ENCODE measurements around the gene ZMAT5. TPM values are rescaled to one million over a fixed set of nuclear protein-coding genes. Genes with fewer than 3 reads are reported as not detected.

Gene ZMAT5
- total RNA-seq, 1 donor from 2014 or later, result 13.8 TPM

DNA sequence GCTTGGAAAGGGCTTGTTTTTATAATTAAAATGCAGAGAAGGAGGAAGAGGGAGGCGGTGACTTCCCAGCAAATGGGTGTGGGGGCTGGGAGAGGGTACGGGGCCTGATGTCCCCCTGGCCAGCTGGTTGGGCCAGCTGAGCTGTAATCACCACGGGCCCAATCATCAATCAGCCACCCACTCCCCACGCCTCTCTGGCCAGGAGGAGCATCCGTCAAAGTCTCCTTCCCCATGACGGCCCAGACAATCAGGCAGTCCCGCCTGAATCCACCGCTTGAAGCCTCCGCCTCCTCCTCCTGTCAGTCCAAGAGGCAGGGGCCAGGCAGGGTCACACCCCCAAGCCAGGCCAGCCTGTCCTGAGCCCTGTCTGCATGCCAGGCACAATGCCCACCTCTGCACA is 60.3 kb downstream of the ZMAT5 start:
- DNase-seq, result no peak

DNA sequence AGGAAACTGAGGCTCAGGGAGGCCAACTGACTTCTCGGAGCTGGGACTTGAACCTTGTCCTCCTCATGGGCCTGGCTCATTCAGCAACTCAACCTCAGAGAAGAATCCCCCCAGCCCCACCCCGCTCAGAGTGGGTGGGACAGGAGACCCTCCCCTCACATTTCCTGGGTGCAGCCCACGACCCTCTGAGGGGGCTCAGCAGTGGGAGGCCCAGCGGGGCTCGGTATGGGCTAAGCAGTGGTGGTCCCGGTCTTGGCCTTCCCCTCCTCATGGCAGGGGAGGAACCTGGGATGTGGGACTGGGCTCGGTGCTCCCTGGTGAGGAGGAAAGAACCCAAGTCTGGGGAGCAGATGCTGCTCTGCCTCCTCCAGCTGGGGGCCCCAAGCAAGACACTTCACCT is 61.2 kb downstream of the ZMAT5 start:
- DNase-seq, result no peak

DNA sequence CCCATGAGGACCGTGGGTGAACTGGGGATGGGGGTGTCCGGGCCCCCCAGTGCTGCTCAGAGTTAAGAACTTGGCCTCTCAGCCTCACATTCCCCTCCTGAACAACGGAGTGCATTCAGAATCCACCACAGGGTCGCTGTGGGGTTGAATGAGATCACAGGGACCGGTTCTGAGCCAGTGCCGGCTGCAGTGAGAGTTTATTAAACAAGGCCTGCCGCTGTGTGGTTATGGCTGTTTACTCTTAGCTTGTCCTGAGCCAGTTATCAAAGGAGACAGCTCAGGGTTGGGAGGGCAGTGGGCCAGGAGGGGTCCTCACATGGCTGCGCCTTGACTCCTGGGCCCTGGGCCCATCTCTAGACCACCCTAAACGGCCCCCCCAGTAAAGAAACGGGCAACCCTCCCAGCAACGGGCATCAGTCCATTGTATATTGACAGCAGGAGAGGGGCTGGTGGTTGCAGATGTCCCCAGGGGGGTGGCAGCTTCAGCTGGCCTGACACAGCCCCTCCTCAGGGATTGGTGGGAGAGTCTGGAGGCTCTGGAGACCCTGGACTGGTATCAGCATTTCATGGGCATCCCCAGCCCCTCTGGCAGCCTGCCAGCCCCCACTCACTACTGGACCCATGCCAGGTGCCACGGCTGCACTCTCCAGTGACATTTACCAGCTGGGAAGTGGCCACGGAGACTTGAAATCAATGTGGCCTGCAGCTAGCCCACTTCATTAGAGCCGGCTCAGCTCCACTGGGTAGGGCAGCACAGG is 62.1 kb downstream of the ZMAT5 start:
- peak; percentile 79 for DNase-seq

DNA sequence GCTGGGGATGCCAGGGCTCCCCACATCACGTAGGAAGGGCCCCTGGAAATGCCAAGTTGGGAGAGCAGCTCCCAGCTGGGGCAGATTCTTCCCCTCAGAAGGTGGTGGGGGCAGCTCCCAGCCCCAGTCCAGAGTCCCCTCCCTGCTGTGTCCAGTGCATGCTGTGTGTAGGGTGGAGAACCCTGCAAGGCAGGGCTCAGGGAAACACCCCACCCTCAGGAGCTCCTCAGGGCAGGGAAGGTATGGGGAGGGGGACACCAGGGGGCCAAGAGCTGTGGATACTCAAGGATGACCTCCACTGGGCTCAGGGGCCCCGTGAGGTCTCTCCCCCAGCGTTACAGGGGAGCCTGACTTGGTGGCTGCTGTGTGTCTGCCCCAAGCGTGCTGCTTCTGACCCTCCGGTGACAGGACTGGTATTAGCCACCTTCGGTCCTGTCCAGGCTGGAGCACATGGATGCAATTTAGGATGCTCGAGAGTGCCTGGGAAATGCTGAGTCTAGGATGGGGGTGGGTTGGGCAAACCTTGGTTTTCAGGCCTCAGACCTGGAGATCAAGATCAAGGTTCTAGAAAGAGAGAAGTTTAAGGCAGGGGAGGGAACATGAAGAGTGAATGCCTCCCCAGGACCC is 63.1 kb downstream of the ZMAT5 start:
- DNase-seq, result no peak

DNA sequence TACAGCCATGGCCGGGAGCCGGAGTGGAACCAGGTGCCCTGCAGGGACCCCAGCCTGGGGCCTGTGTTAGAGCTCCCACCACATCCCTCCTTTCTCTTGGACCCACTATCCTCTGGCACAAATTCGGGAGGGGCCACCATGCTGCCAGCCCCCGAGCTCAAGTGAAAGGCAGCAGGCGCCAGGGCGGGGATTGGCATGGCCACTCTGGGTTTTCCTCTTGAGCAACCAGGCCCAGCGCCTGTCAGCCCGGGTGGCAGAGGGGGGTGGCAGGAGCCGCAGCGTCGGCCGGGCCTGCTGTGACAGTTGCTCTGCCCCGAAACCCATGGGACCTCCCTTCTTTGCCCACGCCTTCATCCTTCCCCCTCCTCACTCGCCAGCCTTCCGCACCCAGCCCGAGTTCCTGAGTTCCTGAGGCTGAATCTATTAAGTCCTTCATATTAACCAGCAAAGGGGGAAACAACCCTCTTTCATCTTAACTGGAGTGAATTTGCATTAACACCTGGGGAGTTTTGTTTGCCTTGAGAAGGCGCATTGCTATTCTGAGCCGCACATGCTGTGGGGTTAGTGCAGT is 63.8 kb downstream of the ZMAT5 start:
- peak; percentile 65 for DNase-seq

DNA sequence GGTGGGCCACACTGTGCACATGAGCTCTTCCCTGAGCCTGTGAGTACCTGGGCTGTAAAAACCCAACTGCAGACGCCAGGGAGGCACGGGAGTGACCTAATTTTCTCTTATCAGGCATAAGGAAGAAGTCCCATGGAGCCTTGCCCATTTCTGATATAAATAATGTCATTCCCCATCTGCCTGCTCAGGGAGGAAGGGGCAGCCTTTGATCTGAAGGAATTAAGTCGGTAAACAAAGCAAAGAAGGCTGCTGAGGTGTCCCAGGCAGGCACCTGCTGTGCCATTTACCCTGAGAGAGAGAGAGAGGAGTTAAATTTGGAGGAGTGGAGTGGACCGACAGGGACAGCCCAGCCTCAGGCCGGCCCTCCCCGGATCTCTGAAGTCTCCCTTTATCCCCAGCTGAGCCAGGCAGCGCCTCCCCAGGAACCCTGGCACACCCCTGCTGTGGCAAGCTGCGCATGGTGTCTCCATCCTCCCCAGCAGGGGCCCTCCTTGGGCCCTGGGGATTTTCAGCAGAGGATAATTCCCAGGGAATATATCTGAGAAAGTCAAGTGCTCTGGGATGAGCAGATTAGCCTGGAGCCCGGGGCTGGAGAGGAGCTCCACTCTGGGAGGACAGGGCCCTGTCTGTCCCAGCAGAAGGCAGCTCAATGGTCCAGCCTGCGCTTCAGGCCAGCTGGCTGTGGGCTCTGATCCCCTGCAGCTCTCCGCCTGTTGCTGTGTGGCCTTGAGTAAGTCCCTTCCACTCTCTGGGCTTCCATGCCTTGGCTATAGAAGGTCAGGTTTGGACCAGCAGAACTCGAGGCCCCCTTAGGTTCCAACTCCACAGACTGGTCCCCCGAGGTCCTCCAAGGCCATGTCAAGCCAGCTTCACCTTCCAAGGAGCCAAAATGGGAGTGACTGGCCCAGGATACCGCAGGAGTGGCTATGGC is 64.5 kb downstream of the ZMAT5 start:
- DNase-seq, result peak; percentile 17

DNA sequence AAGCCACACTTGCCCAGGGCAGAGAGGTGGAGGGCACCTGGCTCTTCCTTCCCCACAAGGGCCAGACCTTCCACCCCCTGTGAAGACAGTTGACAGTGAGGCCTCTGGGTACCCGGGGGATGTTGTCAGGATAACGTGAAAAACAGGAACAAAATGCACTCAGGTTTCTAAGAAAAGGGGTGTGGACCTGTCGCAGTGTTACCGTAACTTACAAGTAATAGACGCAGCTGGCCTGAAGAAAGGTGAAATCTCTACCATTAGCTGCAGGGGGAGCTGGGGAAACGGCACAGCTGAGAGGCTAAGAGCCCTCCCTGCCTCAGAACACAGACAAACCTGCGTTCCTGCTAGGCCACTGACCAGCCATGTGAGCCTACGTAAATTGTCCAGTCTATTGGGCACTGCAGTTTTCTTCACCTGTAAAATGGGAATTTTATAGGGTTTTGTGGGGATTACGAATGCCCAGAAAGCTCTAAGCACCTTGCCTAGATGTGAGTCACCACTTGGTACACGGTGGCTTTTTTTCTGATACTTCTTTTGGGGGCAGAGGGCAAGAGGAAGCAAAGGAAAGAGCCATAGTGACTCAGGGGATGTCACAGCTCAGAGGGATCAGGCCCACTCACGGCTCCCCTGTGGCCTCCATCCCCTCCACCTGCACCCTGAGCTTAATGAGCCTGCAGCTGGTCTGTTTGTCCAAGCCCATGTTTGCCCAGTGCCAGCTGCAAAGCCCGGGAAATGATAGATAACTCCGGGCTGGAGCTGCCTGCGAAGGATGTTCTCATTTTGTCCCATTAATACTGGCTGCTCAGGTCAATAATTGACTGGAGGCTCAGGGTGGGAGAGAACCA is 65.4 kb downstream of the ZMAT5 start:
- DNase-seq, result peak; percentile 49

DNA sequence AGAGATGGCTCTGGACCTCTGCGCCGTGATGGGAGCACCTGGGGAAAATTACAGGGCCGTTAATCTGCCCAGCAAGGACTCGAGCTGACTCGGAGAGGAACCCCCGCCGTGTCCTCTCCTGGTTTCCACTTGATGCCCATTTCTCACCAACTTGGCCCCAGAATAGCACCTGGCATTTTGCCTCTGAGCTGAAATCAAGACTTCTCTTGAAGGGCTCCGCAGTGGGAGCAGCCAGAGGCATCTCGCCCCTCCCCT is 66.0 kb downstream of the ZMAT5 start:
- peak; percentile 32 for DNase-seq

DNA sequence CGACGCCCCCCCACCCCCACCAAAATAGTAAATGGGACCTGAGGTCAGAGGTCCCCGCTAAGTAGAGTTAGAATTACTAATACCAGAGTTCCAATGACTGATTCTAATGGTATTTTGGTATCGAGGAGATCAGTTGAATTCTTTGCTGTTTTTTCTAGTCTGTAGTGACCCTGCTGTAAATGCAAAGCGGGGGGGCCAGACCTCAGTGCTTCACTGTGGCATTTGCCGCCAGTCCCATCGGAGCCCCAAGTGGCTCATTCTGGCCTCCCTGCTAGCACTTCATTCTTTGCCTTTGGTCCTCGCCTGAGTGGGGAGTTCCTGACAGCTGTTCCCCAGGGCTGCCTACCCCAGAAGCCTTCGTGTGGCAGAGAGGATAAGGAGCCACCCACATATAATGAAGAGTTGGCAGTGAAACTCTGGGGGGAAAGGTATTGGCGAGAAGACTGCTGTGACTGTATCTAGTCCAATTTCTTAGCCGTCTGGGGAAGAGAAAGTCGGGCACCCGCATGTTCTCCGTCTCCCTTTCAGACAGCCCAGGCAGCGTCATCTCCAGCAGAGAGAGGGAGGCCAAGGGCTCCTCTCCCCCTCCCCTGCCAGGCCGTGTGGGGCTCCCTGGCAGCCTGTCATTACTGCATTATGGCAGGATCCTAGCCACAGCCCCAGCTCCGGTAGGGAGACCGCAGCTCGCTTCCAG is 66.5 kb downstream of the ZMAT5 start:
- peak; percentile 12 for DNase-seq

DNA sequence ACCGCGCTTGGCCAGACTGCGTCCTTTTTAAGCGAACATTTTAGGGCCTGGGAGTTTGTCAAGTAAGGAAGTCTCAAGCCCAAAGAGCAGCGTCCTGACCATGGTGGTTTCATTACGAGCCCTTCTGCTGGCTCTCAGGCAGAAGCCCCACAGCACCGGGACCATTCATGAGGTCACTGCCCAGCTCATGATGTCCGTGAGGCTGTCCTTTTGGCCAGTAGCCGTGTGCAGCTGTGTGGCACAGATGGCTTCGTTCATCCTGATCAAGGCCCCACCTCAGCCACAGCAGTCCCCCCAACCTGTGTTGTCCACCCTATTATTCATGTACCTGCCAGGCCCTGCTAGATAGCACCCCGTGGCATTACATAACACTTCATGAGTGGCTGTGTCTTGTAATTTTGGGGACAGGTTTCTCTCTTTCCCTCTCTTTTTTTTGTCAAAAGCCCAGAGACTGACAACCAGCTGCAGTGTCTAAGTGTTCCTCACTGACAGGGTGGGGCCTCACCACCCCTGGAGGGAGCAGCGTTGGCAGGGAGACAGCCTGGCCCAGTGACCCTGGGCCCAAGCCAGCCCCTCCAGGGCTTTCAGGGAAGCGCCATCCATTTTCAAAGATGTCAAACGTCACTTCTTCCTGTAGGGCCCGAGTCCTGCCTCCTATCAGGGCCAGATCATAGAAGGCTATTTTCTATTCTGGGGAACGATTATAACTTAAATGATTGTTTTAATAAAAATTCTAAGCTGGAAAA is 68.8 kb downstream of the ZMAT5 start:
- no peak for DNase-seq

DNA sequence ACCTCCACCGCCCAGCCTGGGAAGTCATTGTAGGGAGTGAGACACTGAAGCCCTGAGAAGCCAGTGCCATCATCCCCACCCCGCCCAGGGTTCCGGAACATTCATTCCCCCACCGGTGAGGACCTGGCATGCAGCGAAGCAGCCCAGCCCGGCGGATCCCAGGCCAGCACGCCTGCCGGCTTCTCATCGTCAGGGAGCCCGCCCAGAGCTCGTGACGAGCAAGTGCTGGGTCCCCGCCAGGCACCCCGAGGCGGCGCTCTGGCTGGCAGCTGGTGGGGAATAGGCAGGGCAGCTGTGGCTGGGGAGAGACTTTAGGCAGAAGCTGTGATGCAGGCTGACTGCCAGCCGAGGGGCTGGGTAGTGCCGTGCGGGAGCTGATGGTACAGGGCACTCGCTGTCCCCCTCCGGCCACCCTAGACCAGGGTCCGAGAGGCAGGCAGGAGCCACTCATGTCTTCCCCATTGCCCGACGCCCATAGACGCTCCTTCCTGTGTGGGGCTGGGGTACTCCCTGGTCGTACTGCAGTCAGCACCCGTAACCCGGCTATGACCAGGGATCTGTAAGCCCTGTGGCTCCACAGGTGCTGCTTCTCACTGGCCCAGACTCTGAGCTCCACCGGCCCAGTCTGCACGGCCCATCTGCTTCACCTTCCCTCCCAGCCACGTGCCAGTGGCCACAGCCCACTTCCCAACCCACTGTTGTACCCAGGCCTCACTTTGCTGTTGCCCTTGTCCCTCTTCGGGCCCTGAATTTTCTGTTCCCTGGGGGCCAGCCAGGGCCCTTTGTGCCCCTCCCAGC is 71.5 kb downstream of the ZMAT5 start:
- peak; percentile 92 for DNase-seq

DNA sequence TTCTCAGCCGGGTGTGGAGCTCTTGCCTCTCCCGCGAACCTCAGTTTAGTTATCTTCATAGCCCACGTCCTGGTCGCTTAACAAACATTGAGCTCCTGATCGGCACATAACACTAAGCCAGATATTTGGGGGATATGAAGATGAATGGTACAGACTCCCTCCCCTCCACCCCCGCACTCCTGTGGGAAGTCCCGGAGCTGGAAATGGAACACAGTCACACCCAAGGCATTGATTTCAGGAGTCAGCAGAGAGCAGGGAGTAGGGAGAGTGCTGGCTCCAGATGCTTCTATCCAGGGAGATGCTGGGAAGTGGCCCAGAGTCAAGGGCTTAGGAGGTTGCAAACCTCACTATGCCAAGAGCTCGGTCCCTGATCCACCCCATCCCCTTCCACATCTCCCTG is 73.1 kb downstream of the ZMAT5 start:
- DNase-seq, result peak; percentile 69

DNA sequence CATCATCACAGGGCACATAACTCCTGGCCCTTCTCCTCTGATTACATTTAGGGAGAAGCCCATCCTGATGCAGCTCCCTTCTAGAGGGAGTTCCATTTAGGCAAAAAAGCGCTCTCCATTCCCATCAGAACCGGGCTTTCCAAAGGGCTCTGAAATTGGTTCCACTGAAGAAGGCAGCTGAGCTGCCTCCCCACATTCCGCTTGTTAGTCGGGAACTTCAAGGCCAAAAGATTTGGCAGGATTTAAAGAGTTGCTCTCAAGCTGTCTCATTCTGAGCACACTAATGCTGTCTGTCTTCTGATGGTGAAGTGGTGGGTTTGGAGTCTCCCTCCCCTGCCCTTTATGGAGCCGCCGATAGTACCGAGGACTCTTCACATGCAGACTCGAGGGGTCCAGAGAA is 73.6 kb downstream of the ZMAT5 start:
- DNase-seq, result peak; percentile 88

DNA sequence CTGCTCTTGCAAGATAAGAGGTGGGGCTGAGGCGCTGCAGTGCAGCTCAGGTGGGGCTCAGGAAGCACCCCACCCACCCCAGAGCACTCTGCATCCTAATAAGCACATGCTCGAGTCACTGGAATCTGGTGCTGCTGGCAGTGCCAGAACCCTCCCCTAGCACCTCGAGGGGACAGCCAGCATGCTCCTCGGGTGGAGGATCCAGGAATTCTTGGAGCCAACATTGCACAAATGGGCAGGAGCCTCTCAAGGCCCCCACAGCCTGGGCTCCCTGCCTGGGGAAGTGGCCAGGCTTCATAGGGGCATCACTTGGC is 74.5 kb downstream of the ZMAT5 start:
- DNase-seq, result peak; percentile 30

DNA sequence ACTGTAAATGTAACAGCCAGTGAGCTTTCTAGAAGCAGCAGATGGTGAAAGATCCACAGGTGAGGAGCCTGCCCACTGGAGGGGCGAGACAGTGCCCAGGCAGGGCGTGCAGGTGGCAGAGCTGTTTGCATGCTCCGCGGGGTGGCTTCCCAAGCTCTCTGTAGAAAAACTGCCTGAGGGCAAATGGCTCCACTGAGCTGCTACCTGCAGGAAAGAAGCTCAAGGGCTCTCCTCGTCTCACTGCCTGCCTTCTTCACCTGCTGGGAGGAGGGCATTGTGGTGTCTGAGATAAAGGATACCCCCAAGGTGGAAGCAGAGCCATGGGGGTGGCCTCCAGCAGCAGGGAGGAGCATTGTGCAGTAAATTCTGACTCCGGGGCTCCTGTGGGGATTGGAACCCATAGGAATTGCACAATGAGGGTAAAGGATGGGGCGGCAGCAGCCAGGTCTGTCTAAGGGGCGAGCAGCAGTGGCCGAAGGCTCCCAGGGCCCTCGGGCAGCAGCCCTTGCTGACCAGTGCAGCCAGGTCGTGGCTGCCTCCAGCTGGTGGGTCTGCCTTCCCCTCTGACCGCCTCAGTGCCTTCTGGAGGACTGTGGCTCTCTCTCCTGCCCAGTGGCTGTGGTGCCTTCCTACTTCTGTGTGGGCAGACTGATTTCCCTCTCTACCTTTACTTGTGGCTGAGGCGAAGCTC is 75.0 kb downstream of the ZMAT5 start:
- DNase-seq, result no peak

DNA sequence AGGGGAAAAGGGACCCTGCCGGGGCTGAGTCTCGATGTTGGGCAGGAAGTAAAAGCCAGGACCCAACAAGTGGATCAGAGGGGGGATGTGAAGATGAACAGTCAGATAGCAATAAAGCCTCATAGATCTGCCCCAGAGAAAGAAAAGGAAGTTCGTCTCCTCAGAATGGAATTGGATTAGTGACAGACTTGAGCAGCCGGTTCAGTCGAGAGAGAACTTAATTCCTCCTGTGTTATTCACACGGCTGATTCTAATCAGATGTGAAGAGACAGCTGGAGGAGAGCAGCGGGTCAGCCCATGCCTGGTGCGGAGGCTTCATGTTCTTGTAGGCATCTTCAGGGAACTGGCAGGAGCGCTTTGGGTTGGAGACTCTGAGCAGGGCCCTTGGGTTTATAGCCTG is 76.3 kb downstream of the ZMAT5 start:
- peak; percentile 94 for DNase-seq

DNA sequence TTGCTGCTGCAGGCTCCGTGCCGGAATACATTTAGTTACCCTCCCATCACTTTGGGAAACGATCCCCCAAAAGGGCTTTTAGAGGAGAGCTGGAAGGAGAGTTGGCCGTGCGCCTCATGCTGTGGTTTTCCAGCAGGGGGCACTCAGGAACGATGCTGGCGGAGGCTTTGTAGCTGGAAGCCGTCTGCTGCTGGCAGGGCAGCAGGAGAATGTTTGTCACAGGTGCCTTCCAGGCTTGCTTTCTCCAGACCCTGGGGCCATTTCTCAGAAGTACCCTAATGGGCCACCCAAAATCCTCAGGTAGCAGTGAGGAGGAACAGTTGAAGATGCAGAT is 77.0 kb downstream of the ZMAT5 start:
- DNase-seq, result peak; percentile 87

DNA sequence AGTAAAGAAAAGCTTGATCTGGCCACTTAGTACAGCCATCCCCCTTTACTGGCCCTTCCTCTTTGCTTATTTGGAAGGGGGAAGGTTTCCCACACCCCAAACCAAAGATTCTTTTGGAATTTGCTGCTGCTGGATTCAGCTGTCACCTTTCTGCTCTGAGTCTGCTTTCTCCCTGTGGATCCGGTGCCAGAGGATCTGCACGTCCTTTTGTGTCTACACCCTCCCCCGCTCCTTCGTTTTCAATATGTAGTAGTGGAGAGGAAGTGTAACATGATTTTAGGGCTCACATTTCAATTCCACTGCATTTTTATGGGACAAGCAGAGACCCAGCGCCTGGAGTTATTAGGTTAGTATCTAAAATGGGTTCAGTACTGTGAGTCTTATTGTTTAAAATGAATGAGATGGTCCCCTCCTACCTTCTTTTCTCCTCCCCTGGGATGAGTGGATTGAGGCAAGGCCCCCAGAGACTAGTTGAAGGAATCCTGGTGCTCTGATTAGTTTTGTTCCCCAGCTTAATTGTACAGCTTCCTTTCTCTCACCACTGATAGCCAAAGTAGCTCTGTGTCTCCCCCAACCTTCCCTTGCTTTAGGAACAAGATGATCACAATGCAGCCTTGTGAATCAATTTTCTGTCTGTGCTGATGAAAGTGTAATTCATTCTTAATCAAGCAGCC is 77.5 kb downstream of the ZMAT5 start:
- peak; percentile 57 for DNase-seq

DNA sequence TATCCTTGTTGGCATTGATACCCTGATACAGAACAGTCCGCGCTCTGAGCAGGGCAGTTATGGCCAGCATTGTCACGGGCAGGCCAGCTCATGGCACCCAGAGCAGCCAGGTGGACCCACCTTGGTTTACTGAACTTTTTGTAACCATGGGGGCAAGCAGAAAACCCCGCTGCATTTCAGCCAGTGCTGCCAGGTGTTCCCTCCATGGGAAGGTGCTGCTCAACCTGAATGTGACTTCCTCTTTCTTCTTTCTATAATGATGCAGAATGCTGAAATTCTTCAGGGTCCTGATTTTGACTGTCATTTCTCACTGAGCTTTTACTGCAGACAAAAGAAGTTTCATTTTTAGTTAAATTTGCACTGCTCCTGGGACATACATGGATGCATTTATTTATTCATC is 82.6 kb downstream of the ZMAT5 start:
- no peak for DNase-seq
